Breast epithelium (tissue), 4 donors: ENCODE data around the gene ZMYM2. TPM values are rescaled to one million over a fixed set of nuclear protein-coding genes. Genes with fewer than 3 reads are reported as not detected.

Experiments
- DNase-seq, 2 donors: peaks; one replicate each; pipeline ENCODE4 v3.0.0-alpha.2; 2019; ENCODE audit warnings: low spot score in 2 of 2
- H3K27ac ChIP-seq, 2 donors: fragments of 200-600 bp; sonication (generic) in 1 of 2; one replicate each; pipeline ENCODE4 v1.5.1; 2016 to 2019; ENCODE audit warnings: mild to moderate bottlenecking in 1 of 2
- H3K27me3 ChIP-seq, 2 donors: fragments of 200-600 bp; sonication (generic) in 1 of 2; one replicate each; pipeline versions ENCODE4 v1.5.1 to v1.6.0; 2017 to 2019; ENCODE audit warnings: control low read depth in 1 of 2, mild to moderate bottlenecking in 1 of 2
- H3K36me3 ChIP-seq: fragments of 200-600 bp; one replicate; pipeline ENCODE4 v1.5.1; 2019
- H3K4me1 ChIP-seq, 2 donors: fragments of 200-600 bp; sonication (generic); one replicate each; pipeline ENCODE4 v1.5.1; 2016 to 2019; ENCODE audit warnings: control low read depth in 1 of 2
- H3K4me3 ChIP-seq, 3 donors: fragments of 200-600 bp; sonication (generic); 1 replicate in 2 of 3; 2 replicates in 1 of 3; pipeline ENCODE4 v1.5.1; 2016 to 2019; ENCODE audit warnings: mild to moderate bottlenecking in 3 of 3, moderate library complexity in 2 of 3
- H3K9me3 ChIP-seq, 2 donors: fragments of 200-600 bp; sonication (generic) in 1 of 2; one replicate each; pipeline ENCODE4 v1.5.1; 2016 to 2019; ENCODE audit warnings: control low read depth in 1 of 2
- POLR2A ChIP-seq: fragments of 450-650 bp; IDR thresholded peaks from one replicate; pipeline ENCODE4 v1.6.1; 2016; ENCODE audit warnings: antibody characterized with exemption, mild to moderate bottlenecking, moderate library complexity
- POLR2AphosphoS5 ChIP-seq, 3 donors: sonication (generic); formaldehyde crosslinking; IDR thresholded peaks; one replicate each; pipeline ENCODE4 v1.6.1; 2017; ENCODE audit warnings: antibody characterized with exemption in 3 of 3
- intact Hi-C: fragments of 100-400 bp; cut with DNase I; formaldehyde crosslinking; loops from one replicate; pipeline ENCODE4 v1.15.1; 2023; ENCODE audit warnings: low total_unique reads
- total RNA-seq, 3 donors: library from RNA; depleted of rRNA; stranded (reverse); fragments of >200 nt; gene quantifications; one replicate each; pipeline ENCODE4 v1.1.0, GENCODE V29; 2016
- TF ChIP-seq, protein P1 (sequence below), 3 donors: fragments of 450-650 bp; IDR thresholded peaks; one replicate each; pipeline ENCODE4 v1.5.1; 2016 to 2017; ENCODE audit warnings: antibody characterized with exemption in 3 of 3, mild to moderate bottlenecking in 3 of 3, moderate library complexity in 3 of 3

Gene ZMYM2
- total RNA-seq, 3 donors from 2014 or later, result 76.5 to 118 (median 93.1) TPM

- TF ChIP-seq, protein P1, sequence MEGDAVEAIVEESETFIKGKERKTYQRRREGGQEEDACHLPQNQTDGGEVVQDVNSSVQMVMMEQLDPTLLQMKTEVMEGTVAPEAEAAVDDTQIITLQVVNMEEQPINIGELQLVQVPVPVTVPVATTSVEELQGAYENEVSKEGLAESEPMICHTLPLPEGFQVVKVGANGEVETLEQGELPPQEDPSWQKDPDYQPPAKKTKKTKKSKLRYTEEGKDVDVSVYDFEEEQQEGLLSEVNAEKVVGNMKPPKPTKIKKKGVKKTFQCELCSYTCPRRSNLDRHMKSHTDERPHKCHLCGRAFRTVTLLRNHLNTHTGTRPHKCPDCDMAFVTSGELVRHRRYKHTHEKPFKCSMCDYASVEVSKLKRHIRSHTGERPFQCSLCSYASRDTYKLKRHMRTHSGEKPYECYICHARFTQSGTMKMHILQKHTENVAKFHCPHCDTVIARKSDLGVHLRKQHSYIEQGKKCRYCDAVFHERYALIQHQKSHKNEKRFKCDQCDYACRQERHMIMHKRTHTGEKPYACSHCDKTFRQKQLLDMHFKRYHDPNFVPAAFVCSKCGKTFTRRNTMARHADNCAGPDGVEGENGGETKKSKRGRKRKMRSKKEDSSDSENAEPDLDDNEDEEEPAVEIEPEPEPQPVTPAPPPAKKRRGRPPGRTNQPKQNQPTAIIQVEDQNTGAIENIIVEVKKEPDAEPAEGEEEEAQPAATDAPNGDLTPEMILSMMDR (IDR thresholded peaks at IDR 0.05), result no peak
- TF ChIP-seq POLR2A, result no peak
- TF ChIP-seq POLR2AphosphoS5 (IDR thresholded peaks at IDR 0.05), result no peak
- Histone ChIP-seq H3K4me1 (no peaks in the 10 kb centered on the region), H3K27me3 (peaks cover 11 to 74% of the 10 kb centered on the region in 2 donors), H3K27ac (no peak overlapping the region), H3K36me3 (no peaks in the 10 kb centered on the region), H3K4me3 (no peak overlapping the region), H3K9me3 (no peaks in the 10 kb centered on the region)
- no peak for DNase-seq
- intact Hi-C loops, result no loop called here
These were observed 182.0 kb downstream of the ZMYM2 start for GRCh38 chr13:20140487-20140886.

Other genes starting within 250 kb of the ZMYM2 start
- gene PSPC1, start 175.8 kb upstream of the ZMYM2 start, total RNA-seq, result 100 to 1,000 TPM in 2 of 3 donors, 10 to 100 TPM in 1; 66.7 to 143 (median 118) TPM
- 10 to 100 TPM; 14.4 to 29.4 (median 20.3) TPM for gene ZMYM5, start 95.1 kb upstream of the ZMYM2 start, total RNA-seq
- gene GJA3, start 202.3 kb downstream of the ZMYM2 start, total RNA-seq, result under 1 TPM in 1 of 3 donors, not detected in 2; 0.29 TPM
- under 1 TPM in 2 of 3 donors, not detected in 1; 0.66 to 0.88 TPM for gene GJB2, start 234.2 kb downstream of the ZMYM2 start, total RNA-seq